Keratinocyte (primary cell): ENCODE data around the gene PARD3B. TPM values are rescaled to one million over a fixed set of nuclear protein-coding genes. Genes with fewer than 3 reads are reported as not detected.

Experiments
- DNase-seq: peaks from one replicate; pipeline ENCODE4 v3.0.0-alpha.2; 2011; ENCODE audit warnings: low read depth, missing footprints, low spot score
- FAIRE-seq: peaks from 2 replicates; lab custom pipeline; 2011; peaks lifted over from hg19 to GRCh38; lab: Jason Lieb, UNC
- H2AFZ ChIP-seq: 2 replicates; pipeline ENCODE4 v1.6.0; 2012; ENCODE audit warnings: low read length, control low read depth, inconsistent platforms; ENCODE audit not compliant: control insufficient read depth
- H3K27ac ChIP-seq: 2 replicates; pipeline ENCODE4 v1.5.1; 2011; ENCODE audit warnings: low read length; ENCODE audit not compliant: control insufficient read depth, insufficient read depth
- H3K27me3 ChIP-seq: 3 replicates; pipeline ENCODE4 v1.6.0; 2011; ENCODE audit warnings: low read length; ENCODE audit not compliant: control insufficient read depth, insufficient read depth; ENCODE audit errors: extremely low read depth
- H3K36me3 ChIP-seq, 2 experiments: 2 replicates in 1 of 2; 3 replicates in 1 of 2; pipeline ENCODE4 v1.5.1; 2011; ENCODE audit warnings: low read length in 2 of 2, mild to moderate bottlenecking in 1 of 2; ENCODE audit not compliant: control insufficient read depth in 2 of 2, insufficient read depth in 2 of 2; ENCODE audit errors: extremely low read depth in 1 of 2
- H3K4me1 ChIP-seq: 3 replicates; pipeline ENCODE4 v1.5.1; 2011; ENCODE audit warnings: low read length; ENCODE audit not compliant: control insufficient read depth, insufficient read depth; ENCODE audit errors: extremely low read depth
- H3K4me2 ChIP-seq: 3 replicates; pipeline ENCODE4 v1.6.0; 2011; ENCODE audit warnings: low read depth, low read length; ENCODE audit not compliant: control insufficient read depth, insufficient read depth; ENCODE audit errors: extremely low read depth
- H3K4me3 ChIP-seq, 3 experiments: fragments of 200-600 bp in 1 of 3; sonication (generic) in 1 of 3; 2 replicates in 2 of 3; 3 replicates in 1 of 3; pipeline ENCODE4 v1.5.1; 2011 to 2016; ENCODE audit warnings: low read length in 3 of 3, mild to moderate bottlenecking in 3 of 3, control low read depth in 2 of 3, inconsistent platforms in 1 of 3, low read depth in 1 of 3, mixed read lengths in 1 of 3, mixed run types in 1 of 3, moderate library complexity in 1 of 3; ENCODE audit not compliant: control insufficient read depth in 2 of 3, insufficient read depth in 2 of 3; ENCODE audit errors: extremely low read depth in 1 of 3
- H3K79me2 ChIP-seq: 2 replicates; pipeline ENCODE4 v1.6.0; 2012; ENCODE audit warnings: low read length; ENCODE audit not compliant: control insufficient read depth, insufficient read depth
- H3K9ac ChIP-seq: 3 replicates; pipeline ENCODE4 v1.6.0; 2011; ENCODE audit warnings: low read length; ENCODE audit not compliant: control insufficient read depth, insufficient read depth; ENCODE audit errors: extremely low read depth
- H3K9me1 ChIP-seq: 3 replicates; pipeline ENCODE4 v1.6.0; 2011; ENCODE audit warnings: low read length; ENCODE audit not compliant: control insufficient read depth, insufficient read depth; ENCODE audit errors: extremely low read depth
- H3K9me3 ChIP-seq: 2 replicates; pipeline ENCODE4 v1.5.1; 2012; ENCODE audit warnings: low read depth, low read length; ENCODE audit not compliant: control insufficient read depth
- H4K20me1 ChIP-seq: 3 replicates; pipeline ENCODE4 v1.6.0; 2011; ENCODE audit warnings: low read length; ENCODE audit not compliant: control insufficient read depth, insufficient read depth; ENCODE audit errors: extremely low read depth
- CTCF ChIP-seq, 3 experiments: IDR thresholded peaks in 1 of 3; conservative IDR thresholded peaks in 1 of 3; optimal IDR thresholded peaks in 1 of 3; 2 replicates in 2 of 3; 3 replicates in 1 of 3; pipeline versions ENCODE3 to v1.5.1; 2011; ENCODE audit warnings: low read length in 3 of 3, mild to moderate bottlenecking in 3 of 3, moderate library complexity in 2 of 3, control low read depth in 1 of 3, inconsistent platforms in 1 of 3; ENCODE audit not compliant: insufficient read depth in 2 of 3; ENCODE audit errors: extremely low read depth in 1 of 3
- EZH2 ChIP-seq: IDR thresholded peaks from one replicate; pipeline ENCODE4 v1.6.1; 2012; ENCODE audit warnings: inconsistent platforms, mild to moderate bottlenecking, low read length, moderate library complexity
- dilution Hi-C: fragments of 300-500 bp; cut with MboI; formaldehyde crosslinking; loops from one replicate; pipeline ENCODE4 v1.7.0; 2020; ENCODE audit warnings: low sequenced_read_pairs; ENCODE audit not compliant: extremely low pct_ligation_motif_present
- polyA plus RNA-seq, 5 experiments: library from polyadenylated mRNA; depleted of rRNA in 3 of 5; stranded (reverse) in 3 of 5; stranded (forward) in 1 of 5; unstranded in 1 of 5; fragments of >200 nt; gene quantifications; 1 replicate in 1 of 5; 2 replicates in 3 of 5; 3 replicates in 1 of 5; pipeline versions ENCODE4 v1.2.1 to v1.2.3, GENCODE V29; 2011 to 2012; ENCODE audit warnings: missing spikeins in 2 of 5, low read depth in 1 of 5, low replicate concordance in 1 of 5

The PARD3B gene
- polyA plus RNA-seq, 1 donor (not counting 4 experiments of a cell fraction or from before 2014, with no cell fraction given) = 1.2 TPM

GRCh38 chr2:205041472-205042130 lies 496.3 kb downstream of the PARD3B start:
- Histone ChIP-seq H3K27me3 (no peaks in the 10 kb centered on the region), H3K4me1 (no peaks in the 10 kb centered on the region), H3K27ac (no peak overlapping the region), H3K9me1 (no peaks in the 10 kb centered on the region), H3K36me3 (no peaks in the 10 kb centered on the region), H4K20me1 (no peaks in the 10 kb centered on the region), H3K9me3 (no peaks in the 10 kb centered on the region), H3K9ac (no peak overlapping the region), H2AFZ (no peak overlapping the region), H3K4me2 (no peak overlapping the region), H3K79me2 (no peaks in the 10 kb centered on the region), H3K4me3 (no peak overlapping the region)
- no peak for TF ChIP-seq EZH2
- no peak for TF ChIP-seq CTCF (optimal IDR thresholded peaks at IDR 0.05 in 1 of 3, IDR thresholded peaks at IDR 0.05 in 1 of 3, conservative IDR thresholded peaks at IDR 0.05 in 1 of 3; ENCODE audit: extremely low read depth in 1 of 3, insufficient read depth in 2 of 3, low read length in 3 of 3)
- no peak for FAIRE-seq
- DNase-seq = no peak
- dilution Hi-C loops = no loop called here

GRCh38 chr2:205043285-205043684 lies 498.0 kb downstream of the PARD3B start:
- no peak overlapping the region for H3K4me3 ChIP-seq
- no peak overlapping the region for H3K4me2 ChIP-seq
- no peak overlapping the region for H3K9ac ChIP-seq
- H3K4me1 ChIP-seq = no peaks in the 10 kb centered on the region
- H3K79me2 ChIP-seq = no peaks in the 10 kb centered on the region
- no peaks in the 10 kb centered on the region for H4K20me1 ChIP-seq
- no peak for DNase-seq
- H3K9me3 ChIP-seq = no peaks in the 10 kb centered on the region
- dilution Hi-C loops = no loop called here
- H3K27ac ChIP-seq = no peak overlapping the region
- TF ChIP-seq CTCF (optimal IDR thresholded peaks at IDR 0.05 in 1 of 3, IDR thresholded peaks at IDR 0.05 in 1 of 3, conservative IDR thresholded peaks at IDR 0.05 in 1 of 3; ENCODE audit: extremely low read depth in 1 of 3, insufficient read depth in 2 of 3, low read length in 3 of 3) (no peak), EZH2 (no peak)
- no peak for FAIRE-seq
- no peak overlapping the region for H2AFZ ChIP-seq
- H3K27me3 ChIP-seq = no peaks in the 10 kb centered on the region
- H3K36me3 ChIP-seq = no peaks in the 10 kb centered on the region
- no peaks in the 10 kb centered on the region for H3K9me1 ChIP-seq
